Panc1 (cell line): ENCODE results near the gene SRF. TPM values are rescaled to one million over a fixed set of nuclear protein-coding genes. Genes with fewer than 3 reads are reported as not detected.

Source experiments
- ATAC-seq: fragments of 200-7000 bp; cut with Tn5 transposase; 2 replicates; pipeline ENCODE4 v1.9.1; 2020; ENCODE audit warnings: mild to moderate bottlenecking, moderate library complexity
- BruUV-seq: library from RNA; stranded (reverse); fragments of 400-500 nt; replicated peaks from 2 replicates; lab custom pipeline; 2021; lab: Mats Ljungman, UMichigan
- CTCF ChIA-PET: fragments of 300-600 bp; sonication (Branson Sonifier 250); formaldehyde crosslinking; loops from one replicate; lab custom pipeline; 2022; ENCODE audit warnings: antibody characterized with exemption; lab: Charles Lee
- POLR2A ChIA-PET: fragments of 300-600 bp; sonication (Branson Sonifier 250); formaldehyde crosslinking; loops from one replicate; lab custom pipeline; 2022; ENCODE audit warnings: antibody characterized with exemption; lab: Charles Lee
- DNase-seq: peaks from one replicate; pipeline ENCODE4 v3.0.0-alpha.2; 2010; ENCODE audit warnings: low read depth, low spot score
- H3K27ac ChIP-seq: 2 replicates; pipeline ENCODE4 v1.5.1; 2011; ENCODE audit warnings: mild to moderate bottlenecking, low read length, inconsistent platforms
- H3K27me3 ChIP-seq: fragments of 200-500 bp; sonication (Bioruptor generic); 2 replicates; pipeline ENCODE4 v1.6.0; 2014; ENCODE audit warnings: low read length, inconsistent platforms; ENCODE audit not compliant: control insufficient read depth, insufficient read depth
- H3K36me3 ChIP-seq: fragments of 200-500 bp; sonication (Bioruptor generic); 2 replicates; pipeline ENCODE4 v1.5.1; 2014; ENCODE audit warnings: inconsistent platforms, mild to moderate bottlenecking, low read length, moderate library complexity; ENCODE audit not compliant: control insufficient read depth, insufficient read depth
- H3K4me1 ChIP-seq: 2 replicates; pipeline ENCODE4 v1.5.1; 2011; ENCODE audit warnings: inconsistent platforms, mild to moderate bottlenecking, low read length, moderate library complexity; ENCODE audit not compliant: control insufficient read depth, insufficient read depth
- H3K4me3 ChIP-seq, 2 experiments: 2 replicates each; pipeline ENCODE4 v1.5.1; 2011 to 2012; ENCODE audit warnings: low read depth in 2 of 2, low read length in 2 of 2, mild to moderate bottlenecking in 2 of 2, inconsistent platforms in 1 of 2, moderate library complexity in 1 of 2
- H3K9me3 ChIP-seq: fragments of 200-500 bp; sonication (Bioruptor generic); 2 replicates; pipeline ENCODE4 v1.5.1; 2014; ENCODE audit warnings: low read depth, mild to moderate bottlenecking, inconsistent platforms, low read length, moderate library complexity; ENCODE audit not compliant: control insufficient read depth, insufficient read depth
- POLR2AphosphoS5 ChIP-seq: IDR thresholded peaks from 2 replicates; pipeline ENCODE4 v1.6.1; 2012; ENCODE audit warnings: mild to moderate bottlenecking, low read depth, low read length, moderate library complexity
- SIN3A ChIP-seq: IDR thresholded peaks from 2 replicates; pipeline ENCODE4 v1.6.1; 2012; ENCODE audit warnings: low read depth, mild to moderate bottlenecking, low read length, moderate library complexity, borderline replicate concordance; ENCODE audit not compliant: insufficient read depth
- TCF7L2 ChIP-seq: IDR thresholded peaks from 2 replicates; pipeline ENCODE4 v1.6.1; 2011; ENCODE audit warnings: mild to moderate bottlenecking, low read depth, low read length, inconsistent platforms
- in situ Hi-C: cut with HindIII; loops from 2 replicates; pipeline ENCODE4 v1.10.0; 2016; ENCODE audit warnings: low sequenced_read_pairs, low pct_unique_long_range_greater_than_20kb
- intact Hi-C: fragments of 100-400 bp; cut with micrococcal nuclease; formaldehyde crosslinking; loops from one replicate; pipeline ENCODE4 v1.10.0; 2022; ENCODE audit not compliant: unreplicated experiment
- total RNA-seq: library from RNA; stranded (reverse); gene quantifications from one replicate; pipeline ENCODE4 v1.2.1, GENCODE V29; 2021; ENCODE audit not compliant: unreplicated experiment
- TF ChIP-seq, protein P1 (sequence below), 2 experiments: IDR thresholded peaks; 2 replicates each; pipeline ENCODE4 v1.6.1; 2011 to 2012; ENCODE audit warnings: low read depth in 2 of 2, control low read depth in 1 of 2, low read length in 1 of 2, mild to moderate bottlenecking in 1 of 2, moderate library complexity in 1 of 2; ENCODE audit not compliant: insufficient read depth in 1 of 2
- TF ChIP-seq, protein P2 (sequence below): fragments of 450-650 bp; IDR thresholded peaks from 2 replicates; pipeline ENCODE4 v1.5.1; 2017; ENCODE audit warnings: mild to moderate bottlenecking

SRF gene
- total RNA-seq, 1 experiment from 2014 or later, result 48.9 TPM

- in situ Hi-C loops, result no loop called here
- TF ChIP-seq TCF7L2 (0 out of 2 replicates have a peak, but pooled peaks have one; percentile 38), SIN3A (no peak)
Observed at GRCh38 chr6:43125119-43125518, 46.0 kb upstream of the SRF start.

DNA sequence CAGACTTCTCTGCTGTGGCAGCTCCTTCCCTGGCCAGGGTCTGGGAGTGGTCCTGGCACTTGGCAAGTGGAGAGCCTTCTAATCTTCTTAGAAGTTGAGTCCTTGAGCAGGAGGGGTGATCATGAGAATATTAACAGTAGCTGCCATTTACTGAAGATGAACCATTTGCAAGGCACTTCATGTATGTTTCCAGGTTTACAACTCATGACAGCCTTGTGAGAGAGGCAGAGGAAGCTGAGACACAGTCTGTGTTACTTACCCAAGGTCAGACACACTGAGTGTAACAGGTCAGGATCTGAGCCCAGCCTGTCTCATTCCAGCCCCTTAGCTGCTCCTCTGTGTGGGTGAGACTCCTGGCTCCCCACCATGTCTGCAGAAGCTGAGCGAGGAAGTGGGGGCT is 45.5 kb upstream of the SRF start:
- CTCF ChIA-PET, result interaction anchor here (0.9 kb wide), 2 partner anchors 35 to 36 kb away, joined by 3 read pairs; no protein-coding TSS in a partner anchor
- Histone ChIP-seq H3K27me3 (no peaks in the 10 kb centered on the region), H3K36me3 (no peaks in the 10 kb centered on the region), H3K9me3 (no peaks in the 10 kb centered on the region), H3K4me3 (no peak overlapping the region), H3K27ac (0 out of 2 replicates have a peak overlapping the region, but pooled peaks have one; percentile 14), H3K4me1 (peaks cover 58% of the 10 kb centered on the region)
- no TSS peak for BruUV-seq
- POLR2A ChIA-PET, result interaction anchor here (1.1 kb wide), 1 partner anchor 72 kb away, joined by 3 read pairs; the partner anchor contains the start of gene CUL7
- intact Hi-C loops (loop anchor here (5.0 kb wide), 1 partner anchor 53 kb away; no protein-coding TSS in a partner anchor), in situ Hi-C loops (no loop called here)
- no peak for TF ChIP-seq POLR2AphosphoS5
- TF ChIP-seq, protein P1, sequence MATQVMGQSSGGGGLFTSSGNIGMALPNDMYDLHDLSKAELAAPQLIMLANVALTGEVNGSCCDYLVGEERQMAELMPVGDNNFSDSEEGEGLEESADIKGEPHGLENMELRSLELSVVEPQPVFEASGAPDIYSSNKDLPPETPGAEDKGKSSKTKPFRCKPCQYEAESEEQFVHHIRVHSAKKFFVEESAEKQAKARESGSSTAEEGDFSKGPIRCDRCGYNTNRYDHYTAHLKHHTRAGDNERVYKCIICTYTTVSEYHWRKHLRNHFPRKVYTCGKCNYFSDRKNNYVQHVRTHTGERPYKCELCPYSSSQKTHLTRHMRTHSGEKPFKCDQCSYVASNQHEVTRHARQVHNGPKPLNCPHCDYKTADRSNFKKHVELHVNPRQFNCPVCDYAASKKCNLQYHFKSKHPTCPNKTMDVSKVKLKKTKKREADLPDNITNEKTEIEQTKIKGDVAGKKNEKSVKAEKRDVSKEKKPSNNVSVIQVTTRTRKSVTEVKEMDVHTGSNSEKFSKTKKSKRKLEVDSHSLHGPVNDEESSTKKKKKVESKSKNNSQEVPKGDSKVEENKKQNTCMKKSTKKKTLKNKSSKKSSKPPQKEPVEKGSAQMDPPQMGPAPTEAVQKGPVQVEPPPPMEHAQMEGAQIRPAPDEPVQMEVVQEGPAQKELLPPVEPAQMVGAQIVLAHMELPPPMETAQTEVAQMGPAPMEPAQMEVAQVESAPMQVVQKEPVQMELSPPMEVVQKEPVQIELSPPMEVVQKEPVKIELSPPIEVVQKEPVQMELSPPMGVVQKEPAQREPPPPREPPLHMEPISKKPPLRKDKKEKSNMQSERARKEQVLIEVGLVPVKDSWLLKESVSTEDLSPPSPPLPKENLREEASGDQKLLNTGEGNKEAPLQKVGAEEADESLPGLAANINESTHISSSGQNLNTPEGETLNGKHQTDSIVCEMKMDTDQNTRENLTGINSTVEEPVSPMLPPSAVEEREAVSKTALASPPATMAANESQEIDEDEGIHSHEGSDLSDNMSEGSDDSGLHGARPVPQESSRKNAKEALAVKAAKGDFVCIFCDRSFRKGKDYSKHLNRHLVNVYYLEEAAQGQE (IDR thresholded peaks at IDR 0.05; ENCODE audit: insufficient read depth in 1 of 2, low read depth in 2 of 2, low read length in 1 of 2), result no peak
- TF ChIP-seq, protein P2, sequence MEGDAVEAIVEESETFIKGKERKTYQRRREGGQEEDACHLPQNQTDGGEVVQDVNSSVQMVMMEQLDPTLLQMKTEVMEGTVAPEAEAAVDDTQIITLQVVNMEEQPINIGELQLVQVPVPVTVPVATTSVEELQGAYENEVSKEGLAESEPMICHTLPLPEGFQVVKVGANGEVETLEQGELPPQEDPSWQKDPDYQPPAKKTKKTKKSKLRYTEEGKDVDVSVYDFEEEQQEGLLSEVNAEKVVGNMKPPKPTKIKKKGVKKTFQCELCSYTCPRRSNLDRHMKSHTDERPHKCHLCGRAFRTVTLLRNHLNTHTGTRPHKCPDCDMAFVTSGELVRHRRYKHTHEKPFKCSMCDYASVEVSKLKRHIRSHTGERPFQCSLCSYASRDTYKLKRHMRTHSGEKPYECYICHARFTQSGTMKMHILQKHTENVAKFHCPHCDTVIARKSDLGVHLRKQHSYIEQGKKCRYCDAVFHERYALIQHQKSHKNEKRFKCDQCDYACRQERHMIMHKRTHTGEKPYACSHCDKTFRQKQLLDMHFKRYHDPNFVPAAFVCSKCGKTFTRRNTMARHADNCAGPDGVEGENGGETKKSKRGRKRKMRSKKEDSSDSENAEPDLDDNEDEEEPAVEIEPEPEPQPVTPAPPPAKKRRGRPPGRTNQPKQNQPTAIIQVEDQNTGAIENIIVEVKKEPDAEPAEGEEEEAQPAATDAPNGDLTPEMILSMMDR, result no peak
- TF ChIP-seq SIN3A, result no peak
- TF ChIP-seq TCF7L2, result no peak
- no peak for ATAC-seq
- no peak for DNase-seq

More at GRCh38 chr6:43125119-43125518, 46.0 kb upstream of the SRF start:
- intact Hi-C loops, result loop anchor here (5.0 kb wide), 1 partner anchor 53 kb away; no protein-coding TSS in a partner anchor
- Histone ChIP-seq H3K9me3 (no peaks in the 10 kb centered on the region), H3K27ac (no peak overlapping the region), H3K4me1 (peaks cover 62% of the 10 kb centered on the region), H3K4me3 (no peak overlapping the region), H3K36me3 (no peaks in the 10 kb centered on the region), H3K27me3 (no peaks in the 10 kb centered on the region)
- no peak for ATAC-seq
- no peak for DNase-seq
- ChIA-PET CTCF (interaction anchor here (0.9 kb wide), 2 partner anchors 34 to 36 kb away, joined by 3 read pairs; no protein-coding TSS in a partner anchor), POLR2A (interaction anchor here (0.6 to 1.1 kb wide), 2 partner anchors 32 to 71 kb away, joined by 3 to 4 read pairs; partner anchors contain the start of gene CUL7)
- BruUV-seq, result no TSS peak

- POLR2A ChIA-PET, result no interaction called here
- Histone ChIP-seq H3K4me1 (peaks cover 41% of the 10 kb centered on the region), H3K36me3 (no peaks in the 10 kb centered on the region), H3K4me3 (no peak overlapping the region), H3K27me3 (no peaks in the 10 kb centered on the region), H3K9me3 (no peaks in the 10 kb centered on the region), H3K27ac (no peak overlapping the region)
- CTCF ChIA-PET, result interaction anchor here (0.6 kb wide), 1 partner anchor 239 kb away, joined by 5 read pairs; no protein-coding TSS in a partner anchor
- intact Hi-C loops, result loop anchor here (5.0 kb wide), 1 partner anchor 55 kb away; no protein-coding TSS in a partner anchor
- ATAC-seq (no peak), DNase-seq (no peak)
- TF ChIP-seq, protein P1 (IDR thresholded peaks at IDR 0.05; ENCODE audit: insufficient read depth in 1 of 2, low read depth in 2 of 2, low read length in 1 of 2), result no peak
- TF ChIP-seq, protein P2, result no peak
- TF ChIP-seq TCF7L2, result no peak
- no TSS peak for BruUV-seq
- in situ Hi-C loops, result no loop called here
Observed at GRCh38 chr6:43127180-43127579, 43.9 kb upstream of the SRF start.
